Measurements from ENCODE around the gene BAG3.
A peak's percentile ranks its signal among the peaks of the same experiment; 100 is the strongest.
"Not testable (repeated sequence)": the region's sequence is repeated elsewhere in the genome, so short reads cannot be mapped to it uniquely, and the experiment has no call there.

BAG3 gene

DNA sequence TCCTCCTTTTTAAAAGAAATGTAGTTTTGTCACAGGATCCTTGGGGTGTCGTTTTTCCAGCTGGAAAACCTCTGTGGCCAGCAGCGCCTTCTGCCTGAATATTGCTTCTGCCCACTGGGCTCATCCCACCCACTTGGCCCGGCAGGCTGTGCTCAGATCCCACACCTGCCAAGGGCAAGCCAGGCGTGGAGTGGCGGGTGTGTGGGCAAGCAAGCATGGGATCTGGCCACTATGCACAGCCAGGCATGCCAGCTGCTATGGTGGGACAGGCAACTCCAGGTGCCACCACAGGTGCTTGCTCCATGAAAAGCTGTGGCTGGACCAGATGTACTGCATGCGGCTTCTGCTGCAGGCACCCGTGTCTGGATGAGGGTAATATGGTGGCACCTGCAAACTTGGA, 43.4 kb downstream of the BAG3 start:
- no peak for DNase-seq (ENCODE audit: low spot score)

GRCh38 chr10:119700321-119700954, 49.3 kb downstream of the BAG3 start:
- DNase-seq (ENCODE audit: low spot score): no peak

- no peak for DNase-seq (ENCODE audit: low spot score)
Measured at GRCh38 chr10:119701861-119702260, 50.7 kb downstream of the BAG3 start.

GRCh38 chr10:119702583-119702982, 51.4 kb downstream of the BAG3 start:
- no peak for DNase-seq (ENCODE audit: low spot score)

DNA sequence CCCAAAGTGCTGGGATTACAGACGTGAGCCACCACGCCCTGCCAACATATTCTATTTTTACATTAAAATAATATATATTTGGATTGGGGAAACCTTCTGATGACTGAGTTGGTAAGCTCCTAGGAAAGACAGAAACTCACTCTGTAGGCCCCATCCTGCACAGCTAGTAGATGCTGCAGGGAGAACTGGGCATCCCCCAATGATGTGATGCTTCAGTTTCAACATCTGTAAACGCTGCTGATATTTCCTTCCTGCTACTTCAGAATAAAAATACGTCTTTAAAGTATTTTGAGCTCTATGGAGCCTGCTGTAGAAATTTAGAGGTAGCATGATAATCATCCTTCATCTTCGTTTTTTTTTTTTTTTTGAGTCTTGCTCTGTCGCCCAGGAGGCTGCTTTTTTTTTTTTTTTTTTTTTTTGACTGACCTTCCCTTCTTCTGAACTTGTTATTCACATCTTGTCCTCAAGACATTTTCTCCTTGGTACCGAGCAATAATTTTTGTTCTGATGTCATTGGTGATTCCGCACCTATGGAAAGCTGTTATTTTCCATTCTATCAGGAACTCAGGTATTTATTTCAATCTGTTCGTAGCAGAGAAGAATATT, 52.8 kb downstream of the BAG3 start:
- no peak for DNase-seq (ENCODE audit: low spot score)

DNA sequence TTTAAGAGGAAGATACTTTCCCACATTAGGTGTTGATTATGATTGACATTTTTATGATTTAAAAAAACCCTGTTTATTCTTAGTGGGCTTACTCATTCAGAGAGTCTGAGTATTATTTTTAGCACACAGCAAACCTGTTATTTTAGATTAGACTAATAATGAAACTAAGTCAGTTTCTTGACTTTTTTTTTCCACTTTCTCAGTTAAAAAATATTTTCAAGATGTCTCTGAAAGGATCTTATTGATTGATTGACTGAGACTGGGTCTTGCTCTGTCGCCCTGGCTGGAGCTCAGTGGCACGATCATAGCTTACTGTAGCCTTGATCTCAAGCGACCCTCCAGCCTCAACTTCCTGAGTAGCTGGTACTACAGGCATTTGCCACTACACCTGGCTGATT, 54.3 kb downstream of the BAG3 start:
- no peak for DNase-seq (ENCODE audit: low spot score)

DNA sequence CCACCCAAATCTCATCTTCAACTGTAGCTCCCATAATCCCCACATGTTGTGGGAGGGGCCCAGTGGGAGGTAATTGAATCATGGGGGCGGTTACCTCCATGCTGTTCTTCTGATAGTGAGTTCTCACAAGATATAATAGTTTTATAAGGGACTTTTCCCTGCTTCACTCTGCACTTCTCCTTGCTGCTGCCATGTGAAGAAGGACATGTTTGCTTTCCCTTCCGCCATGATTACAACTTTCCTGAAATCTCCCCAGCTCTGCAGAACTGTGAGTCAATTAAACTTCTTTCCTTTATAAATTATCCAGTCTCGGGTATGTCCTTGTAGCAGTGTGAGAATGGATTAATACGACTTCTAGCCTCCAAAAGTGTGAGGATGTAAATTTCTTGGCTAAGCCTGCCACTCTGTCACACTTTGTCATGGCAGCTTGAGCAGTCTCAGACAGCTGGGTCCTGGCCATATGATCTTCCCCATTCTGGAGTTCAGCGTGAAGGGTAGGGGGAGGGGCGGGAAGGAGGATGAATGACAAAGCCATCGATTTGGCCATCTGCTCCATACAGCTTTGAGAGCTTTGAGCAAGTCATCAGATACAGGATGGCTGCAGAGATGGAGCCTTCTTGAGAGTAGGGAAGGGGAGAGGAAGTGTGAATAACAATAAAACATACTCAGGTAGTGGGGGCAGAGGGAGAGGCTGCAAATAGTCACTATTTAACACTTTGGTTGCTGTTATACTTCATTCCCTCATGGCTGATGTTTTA, 55.5 kb downstream of the BAG3 start:
- DNase-seq (ENCODE audit: low spot score): no peak

DNA sequence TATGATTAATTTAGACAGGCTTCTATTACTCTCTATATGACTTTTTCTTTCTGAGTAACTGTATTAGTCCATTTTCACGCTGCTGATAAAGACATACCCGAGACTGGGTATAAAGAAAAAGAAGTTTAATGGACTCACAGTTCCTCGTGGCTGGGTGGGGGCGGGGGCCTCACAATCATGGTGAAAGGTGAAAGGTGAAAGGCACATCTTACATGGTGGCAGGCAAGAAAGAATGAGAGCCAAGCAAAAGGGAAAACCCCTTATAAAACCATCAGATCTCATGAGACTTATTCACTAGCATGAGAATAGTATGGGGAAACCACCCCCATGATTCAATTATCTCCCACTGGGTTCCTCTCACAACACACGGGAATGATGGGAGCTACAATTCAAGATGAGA, 56.2 kb downstream of the BAG3 start:
- DNase-seq (ENCODE audit: low spot score): not testable (repeated sequence)

GRCh38 chr10:119710935-119711334, 59.8 kb downstream of the BAG3 start:
- DNase-seq (ENCODE audit: low spot score): not testable (repeated sequence)

GRCh38 chr10:119713744-119714483, 62.7 kb downstream of the BAG3 start:
- no peak for DNase-seq (ENCODE audit: low spot score)

- DNase-seq (ENCODE audit: low spot score): no peak
Measured at GRCh38 chr10:119714484-119714816, 63.3 kb downstream of the BAG3 start.

- DNase-seq (ENCODE audit: low spot score): no peak
Measured at GRCh38 chr10:119715628-119716505, 64.7 kb downstream of the BAG3 start.

DNA sequence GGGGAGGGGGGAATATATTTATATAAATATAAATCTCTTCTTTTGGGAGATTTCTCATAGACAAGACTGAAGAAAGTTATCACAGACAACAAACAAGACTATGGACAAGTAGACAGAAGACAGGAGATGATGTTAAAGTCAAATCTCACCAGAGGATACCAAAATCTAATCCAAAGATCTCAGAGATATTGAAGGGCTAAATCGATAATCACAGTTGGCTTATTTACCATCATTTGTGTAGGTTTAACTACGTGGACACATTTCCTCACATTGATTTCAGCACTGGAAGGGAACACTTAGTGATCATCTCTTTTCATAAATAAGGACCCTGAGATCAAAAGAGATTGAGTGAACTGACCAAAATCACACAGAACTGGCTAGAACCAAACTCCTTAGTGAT, 72.0 kb downstream of the BAG3 start:
- DNase-seq (ENCODE audit: low spot score): no peak

DNA sequence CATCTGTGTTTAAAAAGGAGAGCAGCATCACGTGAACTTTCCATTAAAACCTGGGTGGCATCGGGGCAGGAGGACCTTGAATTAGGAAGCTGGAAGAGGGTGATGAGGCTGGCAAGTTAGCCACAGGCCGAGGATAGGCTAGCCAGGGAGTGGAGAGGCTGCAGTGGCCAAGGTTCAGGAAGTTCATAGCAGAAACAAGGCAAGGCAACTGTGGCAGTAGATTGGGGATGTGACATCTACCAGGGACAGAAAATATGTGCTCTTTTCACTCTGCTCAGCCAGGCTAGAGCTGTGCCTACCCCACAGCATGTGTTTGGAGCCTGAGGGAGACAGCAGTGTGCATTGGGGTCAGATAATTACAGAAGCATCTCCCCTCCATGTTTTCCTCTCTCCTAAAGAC, 72.4 kb downstream of the BAG3 start:
- DNase-seq (ENCODE audit: low spot score): no peak

DNA sequence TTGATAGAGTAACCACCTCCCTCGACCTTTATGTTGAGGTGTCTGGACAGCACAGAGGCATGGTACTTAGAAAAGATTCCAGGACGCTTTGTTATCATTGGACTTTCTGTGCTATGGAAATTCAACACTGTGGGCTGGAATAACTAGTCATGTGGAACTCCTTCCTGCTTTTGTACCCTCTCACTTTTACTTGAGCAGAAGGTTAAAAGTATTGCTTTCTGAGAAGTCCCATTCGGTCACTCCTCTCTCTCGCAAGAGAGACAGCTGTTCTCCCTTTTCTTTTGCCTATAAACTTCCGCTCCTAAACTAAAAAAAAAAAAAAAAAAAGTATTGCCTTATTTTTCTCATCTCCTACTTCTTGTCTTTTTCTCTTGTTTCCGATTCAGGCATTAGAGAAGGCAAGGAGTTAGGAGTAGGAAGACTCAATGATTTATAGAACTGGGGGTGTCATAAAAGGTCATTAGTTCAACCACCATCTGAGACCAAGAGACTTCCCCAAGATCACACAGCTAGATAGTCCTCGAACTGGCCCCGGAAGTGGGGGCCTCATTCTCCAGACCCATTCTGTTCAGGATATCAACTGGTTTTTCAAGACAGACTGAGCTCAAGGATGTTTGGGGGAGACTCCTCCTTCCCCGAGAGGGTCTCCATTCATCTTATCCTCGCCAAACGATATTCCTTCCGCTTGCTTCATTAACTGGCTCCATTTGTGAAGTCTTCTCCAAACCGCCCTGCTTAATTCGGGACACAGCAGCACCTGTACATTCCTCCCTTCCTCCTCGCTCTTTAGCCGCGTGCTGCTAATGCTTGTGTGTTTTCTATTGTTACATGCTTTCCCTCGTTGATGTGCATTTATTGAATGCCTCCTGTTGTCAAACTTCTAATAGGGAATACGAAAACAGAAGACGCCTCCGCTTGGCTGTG, 73.7 kb downstream of the BAG3 start:
- peak; percentile 54 for DNase-seq (ENCODE audit: low spot score)

DNA sequence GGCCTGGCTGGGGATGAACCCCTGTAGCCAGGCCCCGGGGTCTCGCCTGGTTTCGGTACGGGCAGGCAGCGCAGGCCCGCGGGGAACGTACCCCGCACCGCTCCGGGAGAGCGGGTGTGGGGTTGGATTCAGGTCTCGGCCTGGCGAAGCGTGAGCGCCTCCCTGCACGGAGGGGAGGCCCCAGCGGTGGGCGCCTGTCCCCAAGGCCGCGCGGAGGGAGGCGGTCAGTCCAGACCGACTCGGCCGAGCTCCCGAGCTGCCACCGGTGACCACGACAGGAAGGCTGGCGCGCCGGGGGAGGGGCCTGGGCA, 74.3 kb downstream of the BAG3 start:
- DNase-seq (ENCODE audit: low spot score): peak; percentile 20

DNA sequence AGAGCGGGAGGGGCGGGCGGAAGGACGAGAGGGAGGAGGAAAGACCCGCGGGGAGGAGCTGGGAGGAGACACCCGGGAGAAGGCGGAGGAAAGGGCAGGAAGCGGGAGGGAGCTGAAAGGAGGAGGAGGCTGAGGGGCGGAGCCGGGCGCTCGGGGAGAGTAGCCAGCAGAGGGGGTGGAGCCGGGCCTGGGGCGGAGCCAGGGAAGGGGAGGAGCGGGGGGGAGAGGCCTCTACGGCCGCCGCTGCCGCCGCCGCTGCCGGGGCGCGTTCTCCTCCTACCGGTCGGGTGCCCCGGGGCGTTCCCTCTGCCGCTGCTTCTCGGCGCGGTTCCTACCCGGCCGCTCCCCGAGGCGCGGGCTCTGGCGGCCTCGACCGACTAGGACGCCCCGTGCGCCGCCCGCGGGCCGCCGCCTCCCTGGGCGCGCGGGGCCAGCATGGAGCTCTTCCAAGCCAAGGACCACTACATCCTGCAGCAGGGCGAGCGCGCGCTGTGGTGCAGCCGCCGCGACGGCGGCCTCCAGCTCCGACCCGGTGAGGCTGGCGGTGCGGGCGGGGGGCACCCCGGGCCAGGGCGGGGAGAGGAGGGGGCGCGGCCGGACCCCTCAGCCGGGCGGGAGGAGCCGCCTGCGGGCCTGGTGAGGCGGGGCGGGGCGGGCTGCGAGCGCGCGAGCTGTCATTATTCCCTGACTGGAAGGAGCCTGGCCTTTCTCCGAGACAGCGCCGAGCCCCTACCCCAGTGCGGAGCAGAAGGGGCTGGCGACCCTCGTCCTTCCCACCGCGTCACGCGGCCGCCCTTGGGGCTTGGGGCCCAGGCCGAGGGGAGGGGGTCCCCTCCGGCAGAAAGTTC, 74.9 kb downstream of the BAG3 start, which contains the start of gene INPP5F:
INPP5F (plus strand) TSS at position 223 of the 848 bp plus-strand sequence; CDS start at position 436, 213 bp downstream.
- peak; percentile 98 for DNase-seq (ENCODE audit: low spot score)

- DNase-seq (ENCODE audit: low spot score): no peak
Measured at GRCh38 chr10:119726676-119727261, 75.6 kb downstream of the BAG3 start.

All from SW480 (cell line).